ENCODE data around the gene BMP4.

GRCh38 chr14:53915364-53916014 is 41.1 kb downstream of the BMP4 start:
- TF ChIP-seq, protein P1, sequence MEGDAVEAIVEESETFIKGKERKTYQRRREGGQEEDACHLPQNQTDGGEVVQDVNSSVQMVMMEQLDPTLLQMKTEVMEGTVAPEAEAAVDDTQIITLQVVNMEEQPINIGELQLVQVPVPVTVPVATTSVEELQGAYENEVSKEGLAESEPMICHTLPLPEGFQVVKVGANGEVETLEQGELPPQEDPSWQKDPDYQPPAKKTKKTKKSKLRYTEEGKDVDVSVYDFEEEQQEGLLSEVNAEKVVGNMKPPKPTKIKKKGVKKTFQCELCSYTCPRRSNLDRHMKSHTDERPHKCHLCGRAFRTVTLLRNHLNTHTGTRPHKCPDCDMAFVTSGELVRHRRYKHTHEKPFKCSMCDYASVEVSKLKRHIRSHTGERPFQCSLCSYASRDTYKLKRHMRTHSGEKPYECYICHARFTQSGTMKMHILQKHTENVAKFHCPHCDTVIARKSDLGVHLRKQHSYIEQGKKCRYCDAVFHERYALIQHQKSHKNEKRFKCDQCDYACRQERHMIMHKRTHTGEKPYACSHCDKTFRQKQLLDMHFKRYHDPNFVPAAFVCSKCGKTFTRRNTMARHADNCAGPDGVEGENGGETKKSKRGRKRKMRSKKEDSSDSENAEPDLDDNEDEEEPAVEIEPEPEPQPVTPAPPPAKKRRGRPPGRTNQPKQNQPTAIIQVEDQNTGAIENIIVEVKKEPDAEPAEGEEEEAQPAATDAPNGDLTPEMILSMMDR (IDR thresholded peaks at IDR 0.05), result no peak
- no peak for TF ChIP-seq POLR2A (IDR thresholded peaks at IDR 0.05)
- TF ChIP-seq POLR2AphosphoS5 (IDR thresholded peaks at IDR 0.05; ENCODE audit: insufficient read depth in 1 of 2, low read depth in 1 of 2), result no peak

All from vagina (tissue), 2 donors.